Activated T-helper 1 cell treated with anti-CD3 and anti-CD28 coated beads, Interleukin-12 subunit alpha, Interleukin-12 subunit beta, Interleukin-2, Interleukin-4 antibody, amounts not matched to agents 30 ng/mL and 10 ng/mL and 1 ng/mL, durations not matched to agents 14 hours and 24 hours and 36 hours (primary cell): ENCODE results near the gene ASIC4. TPM values are rescaled to one million over a fixed set of nuclear protein-coding genes. Genes with fewer than 3 reads are reported as not detected.

Source experiments
- DNase-seq: peaks from one replicate; pipeline ENCODE4 v3.0.0; 2021; ENCODE audit warnings: low spot score
- H3K27ac Mint-ChIP-seq: one replicate; pipeline ENCODE4 v1.8.0; 2021; ENCODE audit warnings: mild to moderate bottlenecking, mixed read lengths
- H3K27me3 Mint-ChIP-seq: one replicate; pipeline ENCODE4 v1.8.0; 2022; ENCODE audit warnings: mild to moderate bottlenecking, moderate library complexity, mixed read lengths; ENCODE audit not compliant: insufficient read depth
- H3K36me3 Mint-ChIP-seq: one replicate; pipeline ENCODE4 v1.8.0; 2021; ENCODE audit warnings: low read depth, mixed read lengths
- H3K4me1 Mint-ChIP-seq: one replicate; pipeline ENCODE4 v1.8.0; 2021; ENCODE audit warnings: low read depth, mixed read lengths
- H3K4me3 Mint-ChIP-seq: one replicate; pipeline ENCODE4 v1.8.0; 2021; ENCODE audit warnings: mild to moderate bottlenecking, moderate library complexity, mixed read lengths
- H3K9me3 Mint-ChIP-seq: one replicate; pipeline ENCODE4 v1.8.0; 2021; ENCODE audit warnings: mixed read lengths
- intact Hi-C: fragments of 100-400 bp; cut with micrococcal nuclease; formaldehyde crosslinking; loops from one replicate; pipeline ENCODE4 v1.15.1; 2024
- total RNA-seq: library from RNA; stranded (reverse); gene quantifications from 2 replicates; pipeline ENCODE4 v1.2.3, GENCODE V29; 2022

The ASIC4 gene
- total RNA-seq, 1 donor from 2014 or later = 0.08 TPM

GRCh38 chr2:219517954-219518778 lies 3.9 kb downstream of the ASIC4 start:
- intact Hi-C loops = no loop called here
- H3K4me3 Mint-ChIP-seq = no peak overlapping the region
- no peak overlapping the region for H3K27ac Mint-ChIP-seq

DNA sequence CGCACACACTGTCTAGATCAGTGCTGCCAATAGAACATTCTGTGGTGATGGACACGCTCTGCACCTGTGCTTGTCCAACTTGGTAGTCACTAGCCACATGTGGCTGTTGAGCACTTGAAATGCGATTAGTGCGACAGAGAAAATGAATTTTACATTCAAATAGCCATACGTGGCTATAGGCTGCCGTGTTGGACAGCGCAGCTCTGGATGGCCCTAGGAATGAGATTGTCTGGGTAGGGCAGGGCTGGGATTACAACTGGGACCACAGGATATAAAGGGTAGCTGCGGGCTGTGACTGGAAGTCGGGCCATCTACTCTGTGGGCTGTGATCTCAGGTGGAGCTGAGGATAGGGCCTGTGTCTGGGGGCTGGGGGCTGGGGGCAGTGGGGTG lies 5.2 kb downstream of the ASIC4 start:
- peaks cover 67% of the 10 kb centered on the region for H3K27me3 Mint-ChIP-seq
- no peaks in the 10 kb centered on the region for H3K9me3 Mint-ChIP-seq
- no peaks in the 10 kb centered on the region for H3K36me3 Mint-ChIP-seq
- no peak overlapping the region for H3K27ac Mint-ChIP-seq
- no peak overlapping the region for H3K4me3 Mint-ChIP-seq
- intact Hi-C loops = no loop called here
- no peak for DNase-seq
- H3K4me1 Mint-ChIP-seq = no peaks in the 10 kb centered on the region

More at GRCh38 chr2:219517954-219518778, 3.9 kb downstream of the ASIC4 start:
- Mint-ChIP-seq H3K27me3 (peaks cover 63% of the 10 kb centered on the region), H3K36me3 (no peaks in the 10 kb centered on the region), H3K9me3 (no peaks in the 10 kb centered on the region), H3K4me1 (no peaks in the 10 kb centered on the region)
- DNase-seq = no peak

DNA sequence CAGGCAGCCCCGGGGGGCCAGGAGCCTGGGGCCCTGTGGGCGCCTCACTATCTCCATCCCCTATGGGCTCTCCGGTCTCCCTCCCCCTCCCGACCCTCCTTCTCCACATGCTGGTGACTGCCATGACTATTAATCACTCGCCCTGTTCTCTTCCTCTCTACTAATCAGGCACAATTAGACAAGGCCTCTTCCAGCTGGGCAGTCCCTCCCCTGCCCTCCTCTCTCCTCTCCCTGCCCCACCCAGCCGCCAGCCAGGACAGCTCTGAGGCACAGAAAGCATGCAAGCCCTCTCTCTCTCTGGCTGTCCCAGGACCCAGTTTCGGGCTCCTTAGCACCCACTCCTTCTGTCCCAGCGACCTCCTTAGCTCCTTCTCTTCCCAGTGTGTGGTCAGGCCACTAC lies 5.8 kb downstream of the ASIC4 start:
- H3K9me3 Mint-ChIP-seq = no peaks in the 10 kb centered on the region
- no peak overlapping the region for H3K27ac Mint-ChIP-seq
- no peaks in the 10 kb centered on the region for H3K4me1 Mint-ChIP-seq
- DNase-seq = no peak
- H3K4me3 Mint-ChIP-seq = no peak overlapping the region
- no peaks in the 10 kb centered on the region for H3K36me3 Mint-ChIP-seq
- intact Hi-C loops = no loop called here
- H3K27me3 Mint-ChIP-seq = peaks cover 67% of the 10 kb centered on the region

- no peaks in the 10 kb centered on the region for H3K36me3 Mint-ChIP-seq
- intact Hi-C loops = no loop called here
- H3K9me3 Mint-ChIP-seq = no peaks in the 10 kb centered on the region
- no peak overlapping the region for H3K4me3 Mint-ChIP-seq
- no peaks in the 10 kb centered on the region for H3K4me1 Mint-ChIP-seq
- DNase-seq = no peak
- no peak overlapping the region for H3K27ac Mint-ChIP-seq
- peaks cover 73% of the 10 kb centered on the region for H3K27me3 Mint-ChIP-seq
Measured at GRCh38 chr2:219521066-219521880, 7.0 kb downstream of the ASIC4 start.

- H3K27ac Mint-ChIP-seq = peak overlapping the region; percentile 4
- peaks cover 68% of the 10 kb centered on the region for H3K27me3 Mint-ChIP-seq
- intact Hi-C loops = no loop called here
- no peak overlapping the region for H3K4me3 Mint-ChIP-seq
- H3K9me3 Mint-ChIP-seq = no peaks in the 10 kb centered on the region
- H3K36me3 Mint-ChIP-seq = no peaks in the 10 kb centered on the region
- no peaks in the 10 kb centered on the region for H3K4me1 Mint-ChIP-seq
- no peak for DNase-seq
Measured at GRCh38 chr2:219522111-219523030, 8.1 kb downstream of the ASIC4 start.

- Mint-ChIP-seq H3K4me3 (no peak overlapping the region), H3K4me1 (no peaks in the 10 kb centered on the region), H3K27ac (no peak overlapping the region), H3K27me3 (peaks cover 68% of the 10 kb centered on the region), H3K9me3 (no peaks in the 10 kb centered on the region), H3K36me3 (no peaks in the 10 kb centered on the region)
- intact Hi-C loops = no loop called here
- no peak for DNase-seq
Measured at GRCh38 chr2:219523031-219523671, 8.9 kb downstream of the ASIC4 start.

- Mint-ChIP-seq H3K36me3 (no peaks in the 10 kb centered on the region), H3K4me3 (no peak overlapping the region), H3K27me3 (peaks cover 72% of the 10 kb centered on the region), H3K4me1 (no peaks in the 10 kb centered on the region), H3K27ac (no peak overlapping the region), H3K9me3 (no peaks in the 10 kb centered on the region)
- DNase-seq = no peak
- intact Hi-C loops = no loop called here
Measured at GRCh38 chr2:219524817-219525216, 10.5 kb downstream of the ASIC4 start.

DNA sequence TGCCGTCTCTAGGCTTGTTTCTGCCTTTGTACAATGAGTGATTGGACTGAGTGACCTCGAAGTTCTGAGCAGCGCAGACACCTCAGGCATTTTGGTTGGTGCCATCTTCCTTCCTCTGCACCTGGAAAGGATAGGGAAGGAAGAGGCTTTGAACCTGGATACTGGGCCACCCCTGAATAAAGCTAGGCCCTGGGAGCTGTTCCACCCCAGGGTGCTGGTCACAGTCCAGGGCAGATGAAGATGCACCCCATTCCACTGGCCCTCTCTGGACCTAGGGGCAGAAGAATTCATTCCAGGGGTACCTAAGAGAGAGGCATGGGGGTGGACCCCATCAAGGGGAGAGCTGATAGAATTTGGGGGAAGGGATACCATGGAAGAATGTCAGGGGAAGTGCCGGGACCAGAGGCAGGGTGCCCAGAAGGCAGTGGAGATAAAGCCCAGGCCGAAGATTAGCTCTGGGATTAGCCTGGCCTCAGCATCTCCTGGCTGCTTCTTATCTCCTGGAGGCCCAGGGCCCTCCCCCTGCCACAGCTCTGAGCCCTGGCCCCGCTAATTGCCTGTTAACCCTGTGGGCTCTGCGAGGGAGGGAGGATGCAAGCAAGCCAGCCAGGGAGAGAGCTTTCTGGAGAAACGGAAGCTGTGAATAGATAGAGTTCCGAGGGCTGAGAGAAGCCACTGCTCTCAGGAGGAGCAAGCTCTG lies 11.4 kb downstream of the ASIC4 start:
- no peak overlapping the region for H3K27ac Mint-ChIP-seq
- H3K36me3 Mint-ChIP-seq = no peaks in the 10 kb centered on the region
- intact Hi-C loops = no loop called here
- H3K4me3 Mint-ChIP-seq = no peak overlapping the region
- DNase-seq = no peak
- H3K4me1 Mint-ChIP-seq = peaks cover 6% of the 10 kb centered on the region
- peaks cover 70% of the 10 kb centered on the region for H3K27me3 Mint-ChIP-seq
- H3K9me3 Mint-ChIP-seq = no peaks in the 10 kb centered on the region

GRCh38 chr2:219526320-219527075 lies 12.2 kb downstream of the ASIC4 start:
- no peak for DNase-seq
- Mint-ChIP-seq H3K9me3 (no peaks in the 10 kb centered on the region), H3K4me1 (peaks cover 6% of the 10 kb centered on the region), H3K36me3 (no peaks in the 10 kb centered on the region), H3K4me3 (no peak overlapping the region), H3K27ac (no peak overlapping the region), H3K27me3 (peaks cover 68% of the 10 kb centered on the region)
- intact Hi-C loops = no loop called here

- H3K36me3 Mint-ChIP-seq = no peaks in the 10 kb centered on the region
- H3K9me3 Mint-ChIP-seq = no peaks in the 10 kb centered on the region
- H3K27me3 Mint-ChIP-seq = peaks cover 62% of the 10 kb centered on the region
- DNase-seq = no peak
- H3K4me3 Mint-ChIP-seq = no peak overlapping the region
- intact Hi-C loops = no loop called here
- H3K27ac Mint-ChIP-seq = no peak overlapping the region
- H3K4me1 Mint-ChIP-seq = peaks cover 6% of the 10 kb centered on the region
Measured at GRCh38 chr2:219527076-219527394, 12.8 kb downstream of the ASIC4 start.

DNA sequence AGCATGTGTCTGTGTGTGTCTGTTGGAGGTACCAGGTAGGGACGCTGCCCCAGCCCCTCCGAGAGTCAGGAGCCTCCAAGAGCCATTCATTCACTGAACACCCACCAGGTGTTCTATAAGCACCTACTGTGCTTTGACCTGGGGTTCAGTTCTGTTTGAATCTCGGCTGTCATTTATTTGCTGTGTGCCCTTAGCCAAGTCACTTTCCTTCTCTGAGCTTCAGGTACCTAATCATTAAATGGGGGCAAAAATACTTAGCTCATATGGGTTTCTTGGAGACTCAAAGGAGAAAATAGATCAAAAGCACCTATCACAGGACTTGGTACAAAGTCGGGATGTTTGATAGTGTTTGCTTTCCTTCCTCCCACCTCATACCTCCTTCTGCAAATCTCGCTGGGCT lies 13.2 kb downstream of the ASIC4 start:
- H3K27ac Mint-ChIP-seq = no peak overlapping the region
- intact Hi-C loops = no loop called here
- H3K9me3 Mint-ChIP-seq = no peaks in the 10 kb centered on the region
- no peak overlapping the region for H3K4me3 Mint-ChIP-seq
- no peaks in the 10 kb centered on the region for H3K36me3 Mint-ChIP-seq
- peaks cover 61% of the 10 kb centered on the region for H3K27me3 Mint-ChIP-seq
- DNase-seq = no peak
- peaks cover 6% of the 10 kb centered on the region for H3K4me1 Mint-ChIP-seq
